GM18870 (cell line): ENCODE data around the gene BCAS3.

ENCODE experiments used
- ATAC-seq: cut with Tn5 transposase; IDR thresholded peaks from one replicate; pipeline ENCODE4 v1.9.1; 2021; ENCODE audit warnings: moderate library complexity; ENCODE audit not compliant: unreplicated experiment

The BCAS3 gene

GRCh38 chr17:61326330-61326729 is 648.7 kb downstream of the BCAS3 start:
- ATAC-seq: no peak

DNA sequence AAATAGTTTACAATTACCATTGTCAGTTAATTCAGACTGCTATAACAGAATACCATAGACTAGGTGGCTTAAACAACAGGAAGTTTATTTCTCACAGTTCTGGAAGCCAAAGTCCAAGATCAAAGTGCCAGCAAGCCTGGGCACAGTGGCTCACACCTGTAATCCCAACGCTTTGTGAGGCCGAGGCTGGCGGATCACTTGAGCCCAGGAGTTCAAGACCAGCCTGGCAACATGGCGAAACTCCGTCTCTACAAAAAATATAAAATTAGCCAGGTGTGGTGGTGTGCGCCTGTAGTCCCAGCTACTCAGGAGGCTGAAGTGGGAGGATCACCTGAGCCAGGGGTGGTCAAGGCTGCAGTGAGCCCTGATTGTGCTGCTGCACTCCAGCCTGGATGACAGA is 650.7 kb downstream of the BCAS3 start:
- ATAC-seq: no peak

GRCh38 chr17:61330174-61331150 is 652.8 kb downstream of the BCAS3 start:
- ATAC-seq: no peak

GRCh38 chr17:61331178-61331577 is 653.5 kb downstream of the BCAS3 start:
- ATAC-seq: no peak

DNA sequence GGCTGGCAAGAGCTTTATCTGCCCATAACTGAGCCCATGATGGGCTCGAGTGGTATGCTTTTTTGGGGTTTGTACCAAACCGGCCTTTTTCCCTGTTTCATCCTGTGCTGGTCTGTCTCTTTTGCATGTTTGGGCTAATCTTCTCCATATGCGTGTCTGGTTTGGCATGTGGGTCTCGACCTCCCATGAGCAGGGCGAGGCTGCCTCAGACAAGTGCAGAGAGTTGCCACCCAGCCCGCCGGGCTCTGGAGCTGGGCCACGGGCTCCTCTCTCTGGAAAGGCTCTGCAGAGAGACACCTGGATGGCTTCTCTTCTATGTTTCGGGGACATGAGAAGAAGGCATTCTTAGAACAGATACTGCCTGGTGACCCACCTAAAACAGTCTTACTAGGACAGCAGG is 654.2 kb downstream of the BCAS3 start:
- no peak for ATAC-seq

- no peak for ATAC-seq
Observed at GRCh38 chr17:61333136-61333535, 655.5 kb downstream of the BCAS3 start.

GRCh38 chr17:61334673-61335072 is 657.0 kb downstream of the BCAS3 start:
- ATAC-seq: no peak

DNA sequence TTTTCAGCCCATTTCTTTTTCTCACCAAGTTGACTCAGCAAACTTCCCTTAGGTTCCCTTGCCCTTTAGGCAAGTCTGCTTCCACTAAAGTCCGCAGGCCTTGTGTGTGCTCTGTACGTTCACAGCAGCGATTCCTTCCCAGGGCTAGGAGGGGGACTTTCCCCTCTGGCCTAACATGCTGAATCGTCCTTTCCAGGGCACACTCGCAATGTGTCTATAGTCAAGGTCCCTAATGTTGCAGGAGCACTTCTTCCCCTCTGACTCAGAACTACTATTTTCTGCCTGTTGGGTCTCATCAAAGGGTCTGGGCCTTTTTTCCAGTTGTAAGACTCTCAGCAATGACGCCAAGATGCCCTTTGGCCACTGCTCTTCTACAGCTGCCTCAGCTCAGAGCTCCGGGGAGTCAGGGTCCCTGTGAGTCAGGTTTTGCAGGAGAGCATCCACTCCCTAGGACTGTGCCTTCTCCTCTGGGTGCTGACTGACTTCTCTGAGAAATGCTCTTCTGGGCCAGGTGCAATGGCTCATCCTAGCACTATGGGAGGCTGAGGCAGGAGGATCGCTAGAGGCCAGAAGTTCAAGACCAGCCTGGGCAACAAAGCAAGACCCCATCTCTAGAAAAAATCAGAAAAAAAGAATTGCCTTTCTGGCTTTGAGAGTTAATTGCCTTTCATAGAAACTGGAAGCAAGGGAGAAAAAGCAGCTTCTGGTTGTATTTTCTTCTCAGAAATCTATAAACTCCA is 657.6 kb downstream of the BCAS3 start:
- no peak for ATAC-seq

DNA sequence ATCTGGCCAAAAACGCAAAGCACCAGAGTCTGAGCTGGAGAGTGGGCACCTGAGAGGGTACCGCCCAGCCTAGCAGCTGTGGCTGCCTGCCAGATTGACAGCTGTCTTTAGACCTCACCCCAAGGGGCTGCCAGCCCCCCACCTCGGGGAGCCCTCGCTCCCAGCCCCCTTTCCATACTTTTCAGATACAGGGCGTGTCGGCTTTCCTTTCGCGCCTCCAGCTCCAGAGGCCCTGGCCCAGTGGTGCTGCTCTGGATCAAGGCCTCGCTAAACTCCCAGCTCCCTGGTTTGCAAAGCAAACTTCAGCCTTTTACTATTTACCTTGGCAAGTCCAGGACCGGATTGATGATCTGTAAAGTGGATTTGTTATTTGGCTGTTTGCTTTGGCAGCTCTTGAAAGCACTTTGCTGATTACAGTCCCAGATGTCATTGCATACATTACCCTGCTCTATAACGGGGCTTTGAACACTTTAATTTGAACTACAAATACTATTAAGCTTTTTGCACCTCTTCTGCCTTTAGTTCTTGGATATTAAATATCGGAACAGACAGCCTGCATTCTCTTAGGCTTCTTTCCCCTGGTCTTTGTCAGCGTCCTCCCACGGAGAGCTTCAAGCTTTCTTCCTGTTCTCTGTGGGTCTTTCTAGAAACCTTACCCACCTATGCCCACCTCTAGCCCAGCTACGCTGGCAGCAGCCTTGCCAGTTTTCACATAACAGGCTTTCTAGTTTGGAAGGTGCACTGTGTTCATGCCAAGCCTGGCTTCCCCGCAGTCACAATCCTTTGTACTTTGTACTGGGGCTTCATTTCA is 658.4 kb downstream of the BCAS3 start:
- ATAC-seq: no peak

DNA sequence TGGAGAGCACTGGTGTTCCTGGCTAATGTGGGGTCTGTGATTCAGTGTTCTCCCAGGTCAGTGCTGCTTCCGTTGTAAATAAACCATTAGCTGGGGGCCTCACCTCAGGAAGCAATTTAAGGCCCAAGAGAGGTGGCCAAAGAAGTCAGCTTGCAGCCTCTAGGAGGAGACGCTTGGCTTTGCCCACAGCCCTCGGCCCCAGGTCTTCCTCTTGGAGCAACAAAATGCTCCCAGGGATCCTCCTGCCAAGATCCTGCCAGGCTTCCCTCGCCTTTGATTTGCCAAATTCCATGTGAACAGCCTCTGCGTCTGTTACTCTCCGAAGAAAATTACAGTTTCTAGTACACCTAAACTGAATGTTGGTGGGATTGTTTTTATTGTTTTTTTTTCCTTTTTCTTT is 659.6 kb downstream of the BCAS3 start:
- ATAC-seq: no peak

GRCh38 chr17:61338000-61338798 is 660.5 kb downstream of the BCAS3 start:
- no peak for ATAC-seq

- no peak for ATAC-seq
Observed at GRCh38 chr17:61338874-61339478, 661.3 kb downstream of the BCAS3 start.

DNA sequence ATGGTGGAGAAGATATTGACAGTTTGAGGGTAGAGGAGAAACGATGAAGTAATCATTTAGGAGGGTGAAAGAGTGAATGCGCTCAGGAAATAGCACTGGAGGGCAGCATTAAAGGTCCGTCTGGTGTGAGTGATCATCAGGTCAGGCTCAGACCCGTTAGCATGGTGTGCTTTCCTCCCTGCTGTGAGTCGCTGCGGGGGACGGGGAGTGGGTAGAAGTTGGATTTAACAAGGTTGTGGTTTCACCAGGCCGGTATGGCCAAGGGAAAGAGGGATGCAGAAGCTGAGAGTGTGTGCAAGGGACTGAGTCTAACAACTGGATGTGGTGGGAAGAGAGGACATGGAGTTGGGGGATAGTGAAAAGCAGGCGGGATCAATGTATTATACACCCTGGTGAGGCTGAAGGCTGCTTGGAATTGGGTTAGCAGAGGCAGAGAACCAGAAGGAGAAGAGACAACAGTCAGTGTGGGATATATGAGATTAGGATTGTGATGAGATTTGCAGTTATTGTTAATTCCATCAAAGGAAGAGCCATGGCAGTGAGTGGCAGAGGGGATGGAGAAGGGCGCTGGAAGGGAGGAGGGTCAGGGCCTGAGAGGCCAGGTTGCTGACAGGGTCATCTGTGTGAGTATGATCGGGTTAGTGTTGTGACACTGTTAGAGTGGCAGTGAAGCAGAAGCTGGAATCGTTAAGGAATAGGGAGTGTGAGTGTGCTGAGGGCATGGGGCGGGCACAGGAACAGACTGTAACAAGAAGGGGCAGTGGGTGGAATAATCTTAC is 663.0 kb downstream of the BCAS3 start:
- no peak for ATAC-seq

GRCh38 chr17:61343576-61343975 is 665.9 kb downstream of the BCAS3 start:
- no peak for ATAC-seq

- no peak for ATAC-seq
Observed at GRCh38 chr17:61345061-61345460, 667.4 kb downstream of the BCAS3 start.

DNA sequence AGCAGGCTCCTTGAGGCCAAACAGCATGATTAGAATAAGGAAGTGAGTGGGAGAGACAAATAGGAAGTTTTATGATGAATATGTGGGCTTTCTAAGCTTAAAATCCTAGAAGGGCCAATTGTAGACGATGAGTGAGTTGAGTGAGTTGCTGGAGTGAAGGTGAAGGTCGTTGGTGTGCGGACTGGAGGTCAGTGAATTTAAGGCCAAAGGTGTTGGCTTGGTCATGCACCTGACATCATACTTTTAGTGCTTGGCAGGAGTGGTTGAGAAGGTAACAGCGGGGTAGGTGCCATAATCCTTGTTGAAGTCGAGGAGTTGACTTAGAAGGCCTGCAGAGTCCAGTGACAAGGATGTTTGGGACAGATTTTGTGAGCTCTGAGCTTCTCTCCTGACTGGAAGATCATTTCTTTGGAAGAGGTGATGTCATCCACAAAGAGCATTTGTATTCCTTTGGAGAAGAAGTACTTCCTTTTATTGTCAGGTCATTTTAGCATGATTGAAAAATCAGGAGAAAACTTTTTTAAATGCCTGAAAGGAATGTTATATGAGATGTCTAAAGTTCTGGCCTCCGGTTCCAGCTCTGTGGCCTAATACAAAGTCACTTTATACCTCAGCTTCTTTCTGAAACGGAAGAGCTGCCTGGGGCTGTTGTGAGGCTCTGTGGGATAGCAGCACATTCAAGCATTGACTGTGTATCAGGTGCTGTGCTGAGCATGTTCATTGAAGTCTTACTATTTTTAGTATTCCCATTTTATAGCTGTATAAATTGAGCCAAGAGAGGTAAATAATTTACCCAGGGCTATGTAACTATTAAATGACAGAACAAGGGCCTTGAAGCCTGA is 668.4 kb downstream of the BCAS3 start:
- ATAC-seq: no peak

DNA sequence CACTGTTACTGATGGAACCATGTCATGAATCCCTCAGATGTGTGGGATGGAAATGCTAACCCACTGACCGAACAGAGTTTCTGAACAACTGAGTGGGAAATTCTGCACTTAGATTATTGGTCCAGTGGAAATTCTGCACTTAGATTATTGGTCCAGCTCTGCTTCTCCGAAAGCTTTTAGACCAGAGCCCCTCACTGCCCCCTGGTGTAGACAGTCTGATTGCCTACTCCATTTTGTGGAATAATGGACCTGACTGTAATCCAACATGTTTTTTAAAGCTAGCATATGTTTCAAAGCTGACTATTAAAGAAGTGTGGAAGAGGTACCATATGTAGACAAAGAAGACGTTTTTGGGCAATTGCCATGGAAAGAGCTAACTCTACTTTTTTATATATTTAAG is 671.7 kb downstream of the BCAS3 start:
- ATAC-seq: no peak

DNA sequence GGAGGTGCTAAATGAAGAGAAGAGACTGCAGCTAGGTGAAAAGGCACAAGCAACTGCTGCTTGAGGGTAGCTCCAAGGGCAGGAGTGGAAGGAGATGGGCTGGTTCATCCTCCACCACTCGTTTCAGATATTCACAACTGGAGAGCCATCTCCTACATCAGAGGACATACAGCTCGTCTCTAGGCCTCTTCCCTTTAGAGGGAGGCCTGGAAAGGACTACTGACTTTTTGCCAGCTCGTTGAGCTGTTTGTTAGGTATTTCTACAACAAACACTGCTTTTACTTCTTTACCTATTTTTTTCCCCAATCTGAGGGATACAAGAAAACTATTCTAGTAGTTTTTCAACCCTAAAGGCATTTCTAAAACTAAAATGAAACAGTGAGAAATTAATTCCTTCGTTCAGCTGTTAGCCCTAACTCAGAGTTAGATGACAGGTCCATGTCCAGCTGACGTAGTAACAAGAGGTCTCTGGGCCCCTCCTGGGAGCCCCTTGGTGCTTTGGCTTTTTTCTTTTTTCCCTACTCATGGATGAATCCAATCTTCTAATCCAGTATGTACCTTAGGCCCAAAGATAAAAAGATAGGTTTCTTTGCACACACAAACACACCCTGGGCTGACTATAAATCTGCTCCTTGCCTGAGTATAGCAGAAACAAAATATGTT is 674.2 kb downstream of the BCAS3 start:
- no peak for ATAC-seq
